22Rv1 (cell line): ENCODE results near the gene MIOS.

Experiments used
- CTCF ChIP-seq: fragments of 450-650 bp; IDR thresholded peaks from 2 replicates; pipeline ENCODE4 v1.5.1; 2017; ENCODE audit warnings: mild to moderate bottlenecking
- ZFX ChIP-seq: fragments of 450-650 bp; IDR thresholded peaks from 2 replicates; pipeline ENCODE4 v1.6.1; 2017; ENCODE audit warnings: antibody characterized with exemption, borderline replicate concordance

- no peak for TF ChIP-seq CTCF
- no peak for TF ChIP-seq ZFX
These were observed 80.9 kb downstream of the MIOS start for GRCh38 chr7:7647495-7648036.
